Measurements from ENCODE around the gene IQSEC3.

The IQSEC3 gene

DNA sequence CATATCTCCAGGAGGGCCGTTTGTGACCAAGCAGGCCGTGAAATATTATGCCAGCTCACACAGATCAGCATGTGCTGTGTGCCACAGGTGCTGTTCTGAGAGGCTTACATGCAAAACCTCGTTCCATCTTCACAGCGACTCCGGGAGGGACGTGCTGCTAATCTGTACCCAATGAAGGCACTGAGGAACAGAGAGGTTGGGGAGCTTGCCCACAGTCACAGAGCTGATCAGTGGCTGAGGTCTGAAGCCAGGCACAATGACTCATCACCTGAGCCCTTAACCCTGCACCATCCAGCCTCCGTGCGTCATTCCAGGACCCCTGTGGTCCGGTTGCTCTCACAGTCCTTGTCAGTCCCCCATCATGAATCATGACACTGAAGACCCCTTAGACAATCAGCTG, 80.7 kb downstream of the IQSEC3 start (continued):
- TF ChIP-seq, protein P1, sequence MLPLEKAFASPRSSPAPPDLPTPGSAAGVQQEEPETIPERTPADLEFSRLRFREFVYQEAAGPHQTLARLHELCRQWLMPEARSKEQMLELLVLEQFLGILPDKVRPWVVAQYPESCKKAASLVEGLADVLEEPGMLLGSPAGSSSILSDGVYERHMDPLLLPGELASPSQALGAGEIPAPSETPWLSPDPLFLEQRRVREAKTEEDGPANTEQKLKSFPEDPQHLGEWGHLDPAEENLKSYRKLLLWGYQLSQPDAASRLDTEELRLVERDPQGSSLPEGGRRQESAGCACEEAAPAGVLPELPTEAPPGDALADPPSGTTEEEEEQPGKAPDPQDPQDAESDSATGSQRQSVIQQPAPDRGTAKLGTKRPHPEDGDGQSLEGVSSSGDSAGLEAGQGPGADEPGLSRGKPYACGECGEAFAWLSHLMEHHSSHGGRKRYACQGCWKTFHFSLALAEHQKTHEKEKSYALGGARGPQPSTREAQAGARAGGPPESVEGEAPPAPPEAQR (tag by site-specific recombination; IDR thresholded peaks at IDR 0.05): no peak
- TF ChIP-seq, protein P2, sequence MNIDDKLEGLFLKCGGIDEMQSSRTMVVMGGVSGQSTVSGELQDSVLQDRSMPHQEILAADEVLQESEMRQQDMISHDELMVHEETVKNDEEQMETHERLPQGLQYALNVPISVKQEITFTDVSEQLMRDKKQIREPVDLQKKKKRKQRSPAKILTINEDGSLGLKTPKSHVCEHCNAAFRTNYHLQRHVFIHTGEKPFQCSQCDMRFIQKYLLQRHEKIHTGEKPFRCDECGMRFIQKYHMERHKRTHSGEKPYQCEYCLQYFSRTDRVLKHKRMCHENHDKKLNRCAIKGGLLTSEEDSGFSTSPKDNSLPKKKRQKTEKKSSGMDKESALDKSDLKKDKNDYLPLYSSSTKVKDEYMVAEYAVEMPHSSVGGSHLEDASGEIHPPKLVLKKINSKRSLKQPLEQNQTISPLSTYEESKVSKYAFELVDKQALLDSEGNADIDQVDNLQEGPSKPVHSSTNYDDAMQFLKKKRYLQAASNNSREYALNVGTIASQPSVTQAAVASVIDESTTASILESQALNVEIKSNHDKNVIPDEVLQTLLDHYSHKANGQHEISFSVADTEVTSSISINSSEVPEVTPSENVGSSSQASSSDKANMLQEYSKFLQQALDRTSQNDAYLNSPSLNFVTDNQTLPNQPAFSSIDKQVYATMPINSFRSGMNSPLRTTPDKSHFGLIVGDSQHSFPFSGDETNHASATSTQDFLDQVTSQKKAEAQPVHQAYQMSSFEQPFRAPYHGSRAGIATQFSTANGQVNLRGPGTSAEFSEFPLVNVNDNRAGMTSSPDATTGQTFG (tag by site-specific recombination; IDR thresholded peaks at IDR 0.05; ENCODE audit: borderline replicate concordance): no peak
- TF ChIP-seq ZNF548 (tag by site-specific recombination; IDR thresholded peaks at IDR 0.05) (no peak), ZNF560 (tag by site-specific recombination; IDR thresholded peaks at IDR 0.05; ENCODE audit: borderline replicate concordance) (no peak), ZNF23 (tag by site-specific recombination; IDR thresholded peaks at IDR 0.05; ENCODE audit: borderline replicate concordance) (no peak), ZNF544 (tag by site-specific recombination; IDR thresholded peaks at IDR 0.05) (no peak), ZNF521 (tag by site-specific recombination; IDR thresholded peaks at IDR 0.05) (no peak), ZBTB48 (tag by site-specific recombination; IDR thresholded peaks at IDR 0.05) (no peak), ZNF174 (tag by site-specific recombination; IDR thresholded peaks at IDR 0.05) (no peak)

DNA sequence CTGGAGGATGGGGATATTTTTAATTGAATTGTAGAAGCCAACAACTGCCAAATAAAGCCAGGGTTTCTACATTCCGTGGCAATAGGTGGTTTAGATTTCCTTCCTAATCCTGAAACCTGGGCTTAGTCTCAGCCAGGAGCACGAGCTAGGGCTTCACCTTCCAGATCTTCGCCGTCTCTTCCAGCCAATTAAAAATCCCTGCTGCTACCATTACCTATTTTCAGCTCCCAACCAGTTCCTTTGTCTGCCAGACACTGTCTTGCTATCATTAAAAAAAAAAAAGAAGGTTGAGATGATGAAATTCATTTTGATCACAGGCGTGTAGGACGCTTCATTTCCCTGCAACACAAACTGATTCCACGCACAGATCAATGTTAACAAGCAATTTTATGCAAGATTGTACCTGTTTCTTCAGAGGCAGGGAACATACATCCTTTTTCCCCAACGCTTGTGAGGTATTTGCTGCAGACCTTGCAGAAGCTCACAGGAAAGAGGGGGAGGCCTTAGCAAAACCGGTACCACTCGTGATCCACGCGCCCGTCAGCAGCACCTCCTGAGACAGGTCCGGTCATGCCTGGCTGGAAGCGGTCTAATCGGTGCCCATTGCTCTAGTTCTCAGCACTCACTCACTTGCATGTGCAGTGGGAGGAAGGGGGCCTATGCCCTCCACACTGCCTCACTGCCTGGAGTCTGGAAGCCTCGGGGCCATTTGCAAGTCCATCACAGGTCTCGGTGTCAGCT, 82.3 kb downstream of the IQSEC3 start:
- ChIA-PET POLR2A (no interaction called here), CTCF (interaction anchor here (1.0 kb wide), 1 partner anchor 37 kb away, joined by 3 read pairs; no protein-coding TSS in a partner anchor)
- no peak overlapping the region for H3K4me3 ChIP-seq (ENCODE audit: low read depth, low read length)
- TF ChIP-seq ZNF707 (tag by site-specific recombination; IDR thresholded peaks at IDR 0.05) (no peak), KLF7 (tag by site-specific recombination; IDR thresholded peaks at IDR 0.05; ENCODE audit: borderline replicate concordance) (no peak), ZNF629 (tag by site-specific recombination; IDR thresholded peaks at IDR 0.05) (no peak), ZNF23 (tag by site-specific recombination; IDR thresholded peaks at IDR 0.05; ENCODE audit: borderline replicate concordance) (no peak), ZNF561 (tag by site-specific recombination; IDR thresholded peaks at IDR 0.05; ENCODE audit: borderline replicate concordance) (no peak), ZNF677 (tag by site-specific recombination; IDR thresholded peaks at IDR 0.05) (no peak), ZFP69B (tag by site-specific recombination; IDR thresholded peaks at IDR 0.05) (no peak), OVOL3 (tag by site-specific recombination; IDR thresholded peaks at IDR 0.05) (no peak), IKZF3 (tag by site-specific recombination; IDR thresholded peaks at IDR 0.05) (no peak), ZNF404 (tag by site-specific recombination; IDR thresholded peaks at IDR 0.05) (no peak)
- TF ChIP-seq, protein P3, sequence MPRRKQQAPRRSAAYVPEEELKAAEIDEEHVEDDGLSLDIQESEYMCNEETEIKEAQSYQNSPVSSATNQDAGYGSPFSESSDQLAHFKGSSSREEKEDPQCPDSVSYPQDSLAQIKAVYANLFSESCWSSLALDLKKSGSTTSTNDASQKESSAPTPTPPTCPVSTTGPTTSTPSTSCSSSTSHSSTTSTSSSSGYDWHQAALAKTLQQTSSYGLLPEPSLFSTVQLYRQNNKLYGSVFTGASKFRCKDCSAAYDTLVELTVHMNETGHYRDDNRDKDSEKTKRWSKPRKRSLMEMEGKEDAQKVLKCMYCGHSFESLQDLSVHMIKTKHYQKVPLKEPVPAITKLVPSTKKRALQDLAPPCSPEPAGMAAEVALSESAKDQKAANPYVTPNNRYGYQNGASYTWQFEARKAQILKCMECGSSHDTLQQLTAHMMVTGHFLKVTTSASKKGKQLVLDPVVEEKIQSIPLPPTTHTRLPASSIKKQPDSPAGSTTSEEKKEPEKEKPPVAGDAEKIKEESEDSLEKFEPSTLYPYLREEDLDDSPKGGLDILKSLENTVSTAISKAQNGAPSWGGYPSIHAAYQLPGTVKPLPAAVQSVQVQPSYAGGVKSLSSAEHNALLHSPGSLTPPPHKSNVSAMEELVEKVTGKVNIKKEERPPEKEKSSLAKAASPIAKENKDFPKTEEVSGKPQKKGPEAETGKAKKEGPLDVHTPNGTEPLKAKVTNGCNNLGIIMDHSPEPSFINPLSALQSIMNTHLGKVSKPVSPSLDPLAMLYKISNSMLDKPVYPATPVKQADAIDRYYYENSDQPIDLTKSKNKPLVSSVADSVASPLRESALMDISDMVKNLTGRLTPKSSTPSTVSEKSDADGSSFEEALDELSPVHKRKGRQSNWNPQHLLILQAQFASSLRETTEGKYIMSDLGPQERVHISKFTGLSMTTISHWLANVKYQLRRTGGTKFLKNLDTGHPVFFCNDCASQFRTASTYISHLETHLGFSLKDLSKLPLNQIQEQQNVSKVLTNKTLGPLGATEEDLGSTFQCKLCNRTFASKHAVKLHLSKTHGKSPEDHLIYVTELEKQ (tag by site-specific recombination; IDR thresholded peaks at IDR 0.05; ENCODE audit: borderline replicate concordance): no peak
- TF ChIP-seq, protein P4, sequence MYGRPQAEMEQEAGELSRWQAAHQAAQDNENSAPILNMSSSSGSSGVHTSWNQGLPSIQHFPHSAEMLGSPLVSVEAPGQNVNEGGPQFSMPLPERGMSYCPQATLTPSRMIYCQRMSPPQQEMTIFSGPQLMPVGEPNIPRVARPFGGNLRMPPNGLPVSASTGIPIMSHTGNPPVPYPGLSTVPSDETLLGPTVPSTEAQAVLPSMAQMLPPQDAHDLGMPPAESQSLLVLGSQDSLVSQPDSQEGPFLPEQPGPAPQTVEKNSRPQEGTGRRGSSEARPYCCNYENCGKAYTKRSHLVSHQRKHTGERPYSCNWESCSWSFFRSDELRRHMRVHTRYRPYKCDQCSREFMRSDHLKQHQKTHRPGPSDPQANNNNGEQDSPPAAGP (tag by site-specific recombination; IDR thresholded peaks at IDR 0.05): no peak
- TF ChIP-seq, protein P5, sequence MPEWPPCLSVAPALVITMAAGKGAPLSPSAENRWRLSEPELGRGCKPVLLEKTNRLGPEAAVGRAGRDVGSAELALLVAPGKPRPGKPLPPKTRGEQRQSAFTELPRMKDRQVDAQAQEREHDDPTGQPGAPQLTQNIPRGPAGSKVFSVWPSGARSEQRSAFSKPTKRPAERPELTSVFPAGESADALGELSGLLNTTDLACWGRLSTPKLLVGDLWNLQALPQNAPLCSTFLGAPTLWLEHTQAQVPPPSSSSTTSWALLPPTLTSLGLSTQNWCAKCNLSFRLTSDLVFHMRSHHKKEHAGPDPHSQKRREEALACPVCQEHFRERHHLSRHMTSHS (tag by site-specific recombination; IDR thresholded peaks at IDR 0.05): no peak
- TF ChIP-seq, protein P6, sequence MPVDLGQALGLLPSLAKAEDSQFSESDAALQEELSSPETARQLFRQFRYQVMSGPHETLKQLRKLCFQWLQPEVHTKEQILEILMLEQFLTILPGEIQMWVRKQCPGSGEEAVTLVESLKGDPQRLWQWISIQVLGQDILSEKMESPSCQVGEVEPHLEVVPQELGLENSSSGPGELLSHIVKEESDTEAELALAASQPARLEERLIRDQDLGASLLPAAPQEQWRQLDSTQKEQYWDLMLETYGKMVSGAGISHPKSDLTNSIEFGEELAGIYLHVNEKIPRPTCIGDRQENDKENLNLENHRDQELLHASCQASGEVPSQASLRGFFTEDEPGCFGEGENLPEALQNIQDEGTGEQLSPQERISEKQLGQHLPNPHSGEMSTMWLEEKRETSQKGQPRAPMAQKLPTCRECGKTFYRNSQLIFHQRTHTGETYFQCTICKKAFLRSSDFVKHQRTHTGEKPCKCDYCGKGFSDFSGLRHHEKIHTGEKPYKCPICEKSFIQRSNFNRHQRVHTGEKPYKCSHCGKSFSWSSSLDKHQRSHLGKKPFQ (tag by site-specific recombination; IDR thresholded peaks at IDR 0.05): no peak

More for the DNA sequence above, 82.3 kb downstream of the IQSEC3 start:
- H3K27ac ChIP-seq (ENCODE audit: extremely low read depth, low read depth, low read length): no peak overlapping the region
- H3K4me1 ChIP-seq (ENCODE audit: control insufficient read depth, insufficient read depth, low read length): no peaks in the 10 kb centered on the region
- H3K9me3 ChIP-seq (ENCODE audit: control insufficient read depth, insufficient read depth, low read depth, low read length): no peaks in the 10 kb centered on the region
- no peaks in the 10 kb centered on the region for H3K36me3 ChIP-seq (ENCODE audit: control insufficient read depth in 2 of 2, insufficient read depth in 1 of 2, low read length in 2 of 2)
